ENCODE data around the gene KLRF1.

KLRF1 gene

DNA sequence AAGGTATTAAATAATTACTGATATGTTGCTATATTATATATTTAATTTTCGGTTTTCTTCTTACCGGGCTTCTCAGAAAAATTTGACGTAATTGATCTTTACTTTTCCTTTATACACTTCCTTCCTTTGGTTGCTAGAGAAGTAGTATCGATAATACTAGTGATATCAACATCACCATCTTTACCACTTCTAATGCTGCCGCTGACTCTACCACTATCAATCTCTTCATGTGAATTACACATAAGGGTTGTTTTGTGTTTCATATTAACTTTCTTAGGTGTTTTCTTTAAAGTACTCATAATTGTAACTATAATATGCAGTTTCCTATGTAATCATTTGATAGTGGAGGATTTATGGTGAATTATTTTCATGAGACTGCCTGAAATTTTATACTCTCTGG lies 30.9 kb upstream of the KLRF1 start:
- TF ChIP-seq, protein P1, sequence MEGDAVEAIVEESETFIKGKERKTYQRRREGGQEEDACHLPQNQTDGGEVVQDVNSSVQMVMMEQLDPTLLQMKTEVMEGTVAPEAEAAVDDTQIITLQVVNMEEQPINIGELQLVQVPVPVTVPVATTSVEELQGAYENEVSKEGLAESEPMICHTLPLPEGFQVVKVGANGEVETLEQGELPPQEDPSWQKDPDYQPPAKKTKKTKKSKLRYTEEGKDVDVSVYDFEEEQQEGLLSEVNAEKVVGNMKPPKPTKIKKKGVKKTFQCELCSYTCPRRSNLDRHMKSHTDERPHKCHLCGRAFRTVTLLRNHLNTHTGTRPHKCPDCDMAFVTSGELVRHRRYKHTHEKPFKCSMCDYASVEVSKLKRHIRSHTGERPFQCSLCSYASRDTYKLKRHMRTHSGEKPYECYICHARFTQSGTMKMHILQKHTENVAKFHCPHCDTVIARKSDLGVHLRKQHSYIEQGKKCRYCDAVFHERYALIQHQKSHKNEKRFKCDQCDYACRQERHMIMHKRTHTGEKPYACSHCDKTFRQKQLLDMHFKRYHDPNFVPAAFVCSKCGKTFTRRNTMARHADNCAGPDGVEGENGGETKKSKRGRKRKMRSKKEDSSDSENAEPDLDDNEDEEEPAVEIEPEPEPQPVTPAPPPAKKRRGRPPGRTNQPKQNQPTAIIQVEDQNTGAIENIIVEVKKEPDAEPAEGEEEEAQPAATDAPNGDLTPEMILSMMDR (conservative IDR thresholded peaks at IDR 0.05; ENCODE audit: low read length): no peak
- TF ChIP-seq EZH2phosphoT487 (IDR thresholded peaks at IDR 0.05; ENCODE audit: borderline replicate concordance): no peak
- Histone ChIP-seq H3K79me2 (ENCODE audit: insufficient read depth, low read length) (no peaks in the 10 kb centered on the region), H3K4me2 (ENCODE audit: low read depth, low read length, poor library complexity, severe bottlenecking) (no peak overlapping the region), H3K9me2 (replicated peaks; ENCODE audit: low read depth, low read length) (no peaks in the 10 kb centered on the region), H2AFZ (ENCODE audit: low read length) (no peak overlapping the region), H4K20me1 (ENCODE audit: insufficient read depth, low read length, poor library complexity, severe bottlenecking) (no peaks in the 10 kb centered on the region), H3K9ac (ENCODE audit: low read depth, low read length, poor library complexity, severe bottlenecking) (no peak overlapping the region), H3K4me3 (ENCODE audit: low read length, poor library complexity, severe bottlenecking) (no peak overlapping the region), H3K27me3 (ENCODE audit: insufficient read depth, low read length, poor library complexity, severe bottlenecking) (no peaks in the 10 kb centered on the region), H3K9me3 (ENCODE audit: insufficient read depth, low read depth, low read length) (no peaks in the 10 kb centered on the region), H3K4me1 (ENCODE audit: insufficient read depth, low read length, poor library complexity, severe bottlenecking) (peaks cover 34% of the 10 kb centered on the region), H3F3A (ENCODE audit: low read depth) (no peaks in the 10 kb centered on the region; the same call in 1 of the 2 replicates), H3K36me3 (ENCODE audit: insufficient read depth, low read length) (no peaks in the 10 kb centered on the region)

DNA sequence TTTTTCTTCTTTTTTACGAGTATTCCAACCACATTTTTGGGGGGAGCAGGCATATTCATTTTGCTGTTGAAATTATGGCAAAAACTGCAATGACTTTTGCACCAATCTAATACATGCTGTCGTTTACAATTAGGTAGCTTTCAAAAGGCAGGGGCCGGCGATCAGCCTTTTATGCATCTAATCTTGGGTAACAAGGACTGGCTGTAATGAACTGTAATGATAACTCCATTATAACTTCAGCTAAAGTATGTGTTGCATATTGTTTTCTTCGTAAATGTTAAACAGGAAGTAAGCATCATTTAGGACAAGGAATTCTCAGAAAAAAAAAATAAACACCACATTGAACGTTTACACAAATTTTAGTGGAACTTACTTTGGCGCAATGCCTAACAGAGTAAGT lies 30.3 kb upstream of the KLRF1 start:
- Histone ChIP-seq H3K9ac (ENCODE audit: low read depth, low read length, poor library complexity, severe bottlenecking) (no peak overlapping the region), H3K9me3 (ENCODE audit: insufficient read depth, low read depth, low read length) (no peaks in the 10 kb centered on the region), H3F3A (ENCODE audit: low read depth) (no peaks in the 10 kb centered on the region), H2AFZ (ENCODE audit: low read length) (no peak overlapping the region), H3K27me3 (ENCODE audit: insufficient read depth, low read length, poor library complexity, severe bottlenecking) (no peaks in the 10 kb centered on the region), H3K36me3 (ENCODE audit: insufficient read depth, low read length) (no peaks in the 10 kb centered on the region), H3K4me3 (ENCODE audit: low read length, poor library complexity, severe bottlenecking) (no peak overlapping the region), H3K4me1 (ENCODE audit: insufficient read depth, low read length, poor library complexity, severe bottlenecking) (peaks cover 34% of the 10 kb centered on the region), H4K20me1 (ENCODE audit: insufficient read depth, low read length, poor library complexity, severe bottlenecking) (no peaks in the 10 kb centered on the region), H3K4me2 (ENCODE audit: low read depth, low read length, poor library complexity, severe bottlenecking) (peak overlapping the region; percentile 12), H3K9me2 (replicated peaks; ENCODE audit: low read depth, low read length) (no peaks in the 10 kb centered on the region), H3K79me2 (ENCODE audit: insufficient read depth, low read length) (no peaks in the 10 kb centered on the region)
- TF ChIP-seq, protein P1 (conservative IDR thresholded peaks at IDR 0.05; ENCODE audit: low read length): no peak
- TF ChIP-seq EZH2phosphoT487 (IDR thresholded peaks at IDR 0.05; ENCODE audit: borderline replicate concordance): no peak

DNA sequence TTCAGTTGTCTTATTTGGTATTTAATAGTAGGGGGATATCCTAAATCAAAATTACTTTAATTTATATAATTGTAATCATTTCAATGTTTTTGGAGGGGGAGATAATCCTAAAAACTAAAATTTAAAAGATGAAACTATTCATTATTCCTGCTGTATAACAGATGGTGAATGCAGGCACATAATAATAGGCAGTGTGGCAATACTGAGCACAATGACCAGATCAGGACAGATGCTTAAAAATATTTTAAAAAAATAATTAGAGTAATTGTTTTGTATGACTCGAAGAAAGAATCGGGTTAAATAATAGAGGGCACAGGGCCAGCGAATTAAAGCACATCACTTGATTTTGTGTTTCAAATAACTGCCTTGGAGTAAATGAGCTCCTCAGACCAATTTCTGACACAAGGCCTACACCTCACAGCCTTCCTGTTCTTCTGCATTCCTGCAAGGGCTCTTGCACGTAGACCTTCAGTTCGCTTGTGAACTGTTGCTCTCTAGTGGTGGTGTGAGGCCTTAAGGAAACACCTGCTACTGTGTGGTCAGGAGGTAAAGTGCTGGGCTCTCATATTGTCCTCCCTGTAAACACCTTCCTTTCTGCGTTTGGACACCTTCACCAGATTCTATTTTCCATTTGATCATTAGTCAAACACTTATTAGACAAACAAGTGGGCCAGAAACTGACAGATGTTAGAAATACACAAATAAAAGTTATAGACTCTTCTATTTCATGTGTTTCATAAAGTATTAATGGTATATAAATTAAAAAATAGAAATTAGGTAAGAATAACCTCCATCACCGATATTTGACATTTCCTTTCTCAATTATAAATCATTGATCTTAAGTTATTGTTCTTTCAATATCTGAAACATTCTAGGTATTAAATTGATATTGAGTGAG lies 29.3 kb upstream of the KLRF1 start:
- TF ChIP-seq, protein P1 (conservative IDR thresholded peaks at IDR 0.05; ENCODE audit: low read length): peak; percentile 68
- no peak for TF ChIP-seq EZH2phosphoT487 (IDR thresholded peaks at IDR 0.05; ENCODE audit: borderline replicate concordance)
- H3K4me2 ChIP-seq (ENCODE audit: low read depth, low read length, poor library complexity, severe bottlenecking): peak overlapping the region; percentile 20
- no peak overlapping the region for H3K4me3 ChIP-seq (ENCODE audit: low read length, poor library complexity, severe bottlenecking)
- no peaks in the 10 kb centered on the region for H3K27me3 ChIP-seq (ENCODE audit: insufficient read depth, low read length, poor library complexity, severe bottlenecking)
- H4K20me1 ChIP-seq (ENCODE audit: insufficient read depth, low read length, poor library complexity, severe bottlenecking): no peaks in the 10 kb centered on the region
- H3K4me1 ChIP-seq (ENCODE audit: insufficient read depth, low read length, poor library complexity, severe bottlenecking): peaks cover 34% of the 10 kb centered on the region
- no peaks in the 10 kb centered on the region for H3K36me3 ChIP-seq (ENCODE audit: insufficient read depth, low read length)
- no peaks in the 10 kb centered on the region for H3F3A ChIP-seq (ENCODE audit: low read depth)
- no peaks in the 10 kb centered on the region for H3K9me2 ChIP-seq (replicated peaks; ENCODE audit: low read depth, low read length)
- H3K79me2 ChIP-seq (ENCODE audit: insufficient read depth, low read length): no peaks in the 10 kb centered on the region
- no peaks in the 10 kb centered on the region for H3K9me3 ChIP-seq (ENCODE audit: insufficient read depth, low read depth, low read length)
- no peak overlapping the region for H2AFZ ChIP-seq (ENCODE audit: low read length)
- H3K9ac ChIP-seq (ENCODE audit: low read depth, low read length, poor library complexity, severe bottlenecking): no peak overlapping the region

Measured in Loucy (cell line).